ENCODE measurements around the gene KCNH5. TPM values are rescaled to one million over a fixed set of nuclear protein-coding genes. Genes with fewer than 3 reads are reported as not detected.

Gene KCNH5
- total and polyA plus RNA-seq, 2 of the 13 experiments (the other 11 are each of a cell fraction or from before 2014, with no cell fraction given): not detected

DNA sequence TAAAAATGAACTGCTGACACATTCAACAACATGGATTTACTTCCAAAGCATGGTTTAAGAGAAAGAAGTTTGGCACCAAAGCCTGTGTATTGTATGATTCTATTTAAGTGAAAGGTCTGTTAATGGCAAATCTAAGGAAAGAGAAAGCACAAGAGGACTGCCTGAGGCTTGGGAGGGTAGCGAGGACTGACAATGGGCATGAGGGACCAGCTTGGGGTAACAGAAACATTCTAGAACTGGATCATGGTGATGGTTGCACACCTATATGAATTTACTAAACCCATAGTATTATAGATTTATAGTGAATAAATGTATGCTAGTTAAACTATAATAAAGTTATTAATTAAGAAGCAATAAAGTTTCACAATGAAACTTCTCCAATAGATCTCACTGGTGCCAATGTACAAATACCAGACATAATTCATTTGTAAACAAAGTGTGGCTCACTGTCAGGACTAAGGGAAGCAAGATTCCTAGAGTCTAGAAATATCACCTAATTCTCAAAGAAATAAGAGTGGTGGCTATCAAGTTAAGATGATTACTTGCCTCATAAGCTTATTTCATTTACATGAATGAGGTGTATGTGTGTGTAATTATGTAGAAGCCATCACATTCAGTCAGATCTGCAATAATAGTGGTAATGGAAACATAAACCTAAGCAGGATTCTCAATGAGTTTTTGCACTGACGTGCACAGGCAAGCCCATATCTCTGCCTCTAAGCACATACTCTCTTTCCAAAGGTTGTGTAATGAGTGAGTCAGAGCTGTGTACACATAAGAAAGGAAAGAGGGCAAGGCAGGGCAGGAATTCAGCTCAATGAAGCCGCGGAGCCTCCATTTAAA lies 353.4 kb downstream of the KCNH5 start (continued):
- TF ChIP-seq, protein P1, sequence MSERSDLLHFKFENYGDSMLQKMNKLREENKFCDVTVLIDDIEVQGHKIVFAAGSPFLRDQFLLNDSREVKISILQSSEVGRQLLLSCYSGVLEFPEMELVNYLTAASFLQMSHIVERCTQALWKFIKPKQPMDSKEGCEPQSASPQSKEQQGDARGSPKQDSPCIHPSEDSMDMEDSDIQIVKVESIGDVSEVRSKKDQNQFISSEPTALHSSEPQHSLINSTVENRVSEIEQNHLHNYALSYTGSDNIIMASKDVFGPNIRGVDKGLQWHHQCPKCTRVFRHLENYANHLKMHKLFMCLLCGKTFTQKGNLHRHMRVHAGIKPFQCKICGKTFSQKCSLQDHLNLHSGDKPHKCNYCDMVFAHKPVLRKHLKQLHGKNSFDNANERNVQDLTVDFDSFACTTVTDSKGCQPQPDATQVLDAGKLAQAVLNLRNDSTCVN (CRISPR knock-in tag; IDR thresholded peaks at IDR 0.05; ENCODE audit: borderline replicate concordance): no peak
- TF ChIP-seq MBNL3 (CRISPR knock-in tag; conservative IDR thresholded peaks at IDR 0.05): no peak
- TF ChIP-seq, protein P2, sequence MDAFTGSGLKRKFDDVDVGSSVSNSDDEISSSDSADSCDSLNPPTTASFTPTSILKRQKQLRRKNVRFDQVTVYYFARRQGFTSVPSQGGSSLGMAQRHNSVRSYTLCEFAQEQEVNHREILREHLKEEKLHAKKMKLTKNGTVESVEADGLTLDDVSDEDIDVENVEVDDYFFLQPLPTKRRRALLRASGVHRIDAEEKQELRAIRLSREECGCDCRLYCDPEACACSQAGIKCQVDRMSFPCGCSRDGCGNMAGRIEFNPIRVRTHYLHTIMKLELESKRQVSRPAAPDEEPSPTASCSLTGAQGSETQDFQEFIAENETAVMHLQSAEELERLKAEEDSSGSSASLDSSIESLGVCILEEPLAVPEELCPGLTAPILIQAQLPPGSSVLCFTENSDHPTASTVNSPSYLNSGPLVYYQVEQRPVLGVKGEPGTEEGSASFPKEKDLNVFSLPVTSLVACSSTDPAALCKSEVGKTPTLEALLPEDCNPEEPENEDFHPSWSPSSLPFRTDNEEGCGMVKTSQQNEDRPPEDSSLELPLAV (CRISPR knock-in tag; conservative IDR thresholded peaks at IDR 0.05; ENCODE audit: low read depth): no peak
- no peak for TF ChIP-seq ZNF775 (CRISPR knock-in tag; IDR thresholded peaks at IDR 0.05; ENCODE audit: borderline replicate concordance)
- TF ChIP-seq ZNF678 (CRISPR knock-in tag; IDR thresholded peaks at IDR 0.05): no peak
- TF ChIP-seq AGO2 (optimal IDR thresholded peaks at IDR 0.05; ENCODE audit: low read depth, low read length): no peak
- TF ChIP-seq GTF3A (CRISPR knock-in tag; conservative IDR thresholded peaks at IDR 0.05): no peak
- TF ChIP-seq, protein P3, sequence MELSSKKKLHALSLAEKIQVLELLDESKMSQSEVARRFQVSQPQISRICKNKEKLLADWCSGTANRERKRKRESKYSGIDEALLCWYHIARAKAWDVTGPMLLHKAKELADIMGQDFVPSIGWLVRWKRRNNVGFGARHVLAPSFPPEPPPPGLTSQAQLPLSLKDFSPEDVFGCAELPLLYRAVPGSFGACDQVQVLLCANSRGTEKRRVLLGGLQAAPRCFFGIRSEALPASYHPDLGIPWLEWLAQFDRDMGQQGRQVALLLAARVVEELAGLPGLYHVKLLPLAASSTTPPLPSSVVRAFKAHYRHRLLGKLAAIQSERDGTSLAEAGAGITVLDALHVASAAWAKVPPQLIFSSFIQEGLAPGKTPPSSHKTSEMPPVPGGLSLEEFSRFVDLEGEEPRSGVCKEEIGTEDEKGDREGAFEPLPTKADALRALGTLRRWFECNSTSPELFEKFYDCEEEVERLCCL (CRISPR knock-in tag; IDR thresholded peaks at IDR 0.05; ENCODE audit: borderline replicate concordance): no peak
- no peak for TF ChIP-seq ZNF225 (CRISPR knock-in tag; IDR thresholded peaks at IDR 0.05)
- TF ChIP-seq ZMYM2 (CRISPR knock-in tag; IDR thresholded peaks at IDR 0.05): no peak
- no peak; the same call in 1 of the 2 replicates for TF ChIP-seq DMAP1 (CRISPR knock-in tag; IDR thresholded peaks at IDR 0.05)
- TF ChIP-seq ZNF615 (CRISPR knock-in tag; IDR thresholded peaks at IDR 0.05; ENCODE audit: borderline replicate concordance): no peak
- TF ChIP-seq, protein P4, sequence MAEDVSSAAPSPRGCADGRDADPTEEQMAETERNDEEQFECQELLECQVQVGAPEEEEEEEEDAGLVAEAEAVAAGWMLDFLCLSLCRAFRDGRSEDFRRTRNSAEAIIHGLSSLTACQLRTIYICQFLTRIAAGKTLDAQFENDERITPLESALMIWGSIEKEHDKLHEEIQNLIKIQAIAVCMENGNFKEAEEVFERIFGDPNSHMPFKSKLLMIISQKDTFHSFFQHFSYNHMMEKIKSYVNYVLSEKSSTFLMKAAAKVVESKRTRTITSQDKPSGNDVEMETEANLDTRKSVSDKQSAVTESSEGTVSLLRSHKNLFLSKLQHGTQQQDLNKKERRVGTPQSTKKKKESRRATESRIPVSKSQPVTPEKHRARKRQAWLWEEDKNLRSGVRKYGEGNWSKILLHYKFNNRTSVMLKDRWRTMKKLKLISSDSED (CRISPR knock-in tag; IDR thresholded peaks at IDR 0.05): no peak
- TF ChIP-seq, protein P5, sequence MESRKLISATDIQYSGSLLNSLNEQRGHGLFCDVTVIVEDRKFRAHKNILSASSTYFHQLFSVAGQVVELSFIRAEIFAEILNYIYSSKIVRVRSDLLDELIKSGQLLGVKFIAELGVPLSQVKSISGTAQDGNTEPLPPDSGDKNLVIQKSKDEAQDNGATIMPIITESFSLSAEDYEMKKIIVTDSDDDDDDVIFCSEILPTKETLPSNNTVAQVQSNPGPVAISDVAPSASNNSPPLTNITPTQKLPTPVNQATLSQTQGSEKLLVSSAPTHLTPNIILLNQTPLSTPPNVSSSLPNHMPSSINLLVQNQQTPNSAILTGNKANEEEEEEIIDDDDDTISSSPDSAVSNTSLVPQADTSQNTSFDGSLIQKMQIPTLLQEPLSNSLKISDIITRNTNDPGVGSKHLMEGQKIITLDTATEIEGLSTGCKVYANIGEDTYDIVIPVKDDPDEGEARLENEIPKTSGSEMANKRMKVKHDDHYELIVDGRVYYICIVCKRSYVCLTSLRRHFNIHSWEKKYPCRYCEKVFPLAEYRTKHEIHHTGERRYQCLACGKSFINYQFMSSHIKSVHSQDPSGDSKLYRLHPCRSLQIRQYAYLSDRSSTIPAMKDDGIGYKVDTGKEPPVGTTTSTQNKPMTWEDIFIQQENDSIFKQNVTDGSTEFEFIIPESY (CRISPR knock-in tag; IDR thresholded peaks at IDR 0.05): no peak
- no peak for TF ChIP-seq ZBTB21 (CRISPR knock-in tag; IDR thresholded peaks at IDR 0.05)
- peak; percentile 95 for TF ChIP-seq MIXL1 (CRISPR knock-in tag; IDR thresholded peaks at IDR 0.05)
- peak; percentile 71; the same call in 1 of the 2 replicates for TF ChIP-seq ZNF670 (CRISPR knock-in tag; IDR thresholded peaks at IDR 0.05; ENCODE audit: borderline replicate concordance)
- TF ChIP-seq ZNF331 (CRISPR knock-in tag; IDR thresholded peaks at IDR 0.05): peak; percentile 87
- 0 out of 2 replicates have a peak, but pooled peaks have one; percentile 28 for TF ChIP-seq LCORL (IDR thresholded peaks at IDR 0.05)
- TF ChIP-seq LCORL (CRISPR knock-in tag; IDR thresholded peaks at IDR 0.05): 0 out of 2 replicates have a peak, but pooled peaks have one; percentile 43
- TF ChIP-seq, protein P6, sequence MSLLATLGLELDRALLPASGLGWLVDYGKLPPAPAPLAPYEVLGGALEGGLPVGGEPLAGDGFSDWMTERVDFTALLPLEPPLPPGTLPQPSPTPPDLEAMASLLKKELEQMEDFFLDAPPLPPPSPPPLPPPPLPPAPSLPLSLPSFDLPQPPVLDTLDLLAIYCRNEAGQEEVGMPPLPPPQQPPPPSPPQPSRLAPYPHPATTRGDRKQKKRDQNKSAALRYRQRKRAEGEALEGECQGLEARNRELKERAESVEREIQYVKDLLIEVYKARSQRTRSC (CRISPR knock-in tag; IDR thresholded peaks at IDR 0.05; ENCODE audit: low read depth): no peak
- peak; percentile 85 for TF ChIP-seq FOXO1 (CRISPR knock-in tag; IDR thresholded peaks at IDR 0.05)
